WERI-Rb-1 (cell line): ENCODE results near the gene HMGCS1.

Experiments
- DNase-seq: peaks from one replicate; pipeline ENCODE4 v3.0.0-alpha.2; 2020
- H3K27ac ChIP-seq: fragments of 250-450 bp; sonication (Bioruptor Pico); 2 replicates; pipeline ENCODE4 v1.5.1; 2020; ENCODE audit warnings: mild to moderate bottlenecking, moderate library complexity
- H3K27me3 ChIP-seq: fragments of 250-450 bp; sonication (Bioruptor Pico); 2 replicates; pipeline ENCODE4 v1.5.1; 2021; ENCODE audit warnings: mild to moderate bottlenecking, low read depth, moderate library complexity; ENCODE audit not compliant: insufficient read depth, severe bottlenecking
- H3K36me3 ChIP-seq: fragments of 250-450 bp; sonication (Bioruptor Pico); 2 replicates; pipeline ENCODE4 v1.5.1; 2020; ENCODE audit warnings: mild to moderate bottlenecking, moderate library complexity
- H3K4me3 ChIP-seq: 2 replicates; pipeline ENCODE4 v1.5.1; 2011; ENCODE audit warnings: low read depth, mild to moderate bottlenecking, control low read depth, low read length
- H3K9me3 ChIP-seq: fragments of 250-450 bp; sonication (Bioruptor Pico); 2 replicates; pipeline ENCODE4 v1.5.1; 2021; ENCODE audit warnings: mild to moderate bottlenecking, moderate library complexity; ENCODE audit not compliant: severe bottlenecking
- TF ChIP-seq, protein P1 (sequence below): IDR thresholded peaks from 2 replicates; pipeline ENCODE4 v1.5.1; 2011; ENCODE audit warnings: low read depth, mild to moderate bottlenecking, control low read depth, inconsistent platforms, low read length

Gene HMGCS1

DNA sequence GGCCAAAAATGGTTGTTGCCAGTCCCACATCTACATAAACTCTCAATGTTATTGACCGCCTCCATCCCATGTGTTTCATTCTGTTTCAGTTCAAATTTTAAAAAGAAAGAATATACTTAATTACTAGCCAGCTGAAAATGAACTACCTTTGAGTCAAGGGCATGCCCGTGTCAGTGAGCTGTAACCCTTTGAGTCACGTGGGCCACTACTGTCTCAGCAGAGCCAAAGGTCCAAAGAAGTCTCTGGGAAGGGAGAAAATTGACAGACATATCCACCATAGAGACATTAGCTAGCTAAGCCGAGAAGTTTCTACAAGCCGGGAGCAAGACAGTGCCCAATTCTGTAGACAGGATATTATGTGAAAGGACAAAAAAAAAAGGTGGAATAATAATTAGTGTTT is 61.5 kb downstream of the HMGCS1 start:
- no peaks in the 10 kb centered on the region for H3K27me3 ChIP-seq
- H3K4me3 ChIP-seq: no peak overlapping the region
- TF ChIP-seq, protein P1, sequence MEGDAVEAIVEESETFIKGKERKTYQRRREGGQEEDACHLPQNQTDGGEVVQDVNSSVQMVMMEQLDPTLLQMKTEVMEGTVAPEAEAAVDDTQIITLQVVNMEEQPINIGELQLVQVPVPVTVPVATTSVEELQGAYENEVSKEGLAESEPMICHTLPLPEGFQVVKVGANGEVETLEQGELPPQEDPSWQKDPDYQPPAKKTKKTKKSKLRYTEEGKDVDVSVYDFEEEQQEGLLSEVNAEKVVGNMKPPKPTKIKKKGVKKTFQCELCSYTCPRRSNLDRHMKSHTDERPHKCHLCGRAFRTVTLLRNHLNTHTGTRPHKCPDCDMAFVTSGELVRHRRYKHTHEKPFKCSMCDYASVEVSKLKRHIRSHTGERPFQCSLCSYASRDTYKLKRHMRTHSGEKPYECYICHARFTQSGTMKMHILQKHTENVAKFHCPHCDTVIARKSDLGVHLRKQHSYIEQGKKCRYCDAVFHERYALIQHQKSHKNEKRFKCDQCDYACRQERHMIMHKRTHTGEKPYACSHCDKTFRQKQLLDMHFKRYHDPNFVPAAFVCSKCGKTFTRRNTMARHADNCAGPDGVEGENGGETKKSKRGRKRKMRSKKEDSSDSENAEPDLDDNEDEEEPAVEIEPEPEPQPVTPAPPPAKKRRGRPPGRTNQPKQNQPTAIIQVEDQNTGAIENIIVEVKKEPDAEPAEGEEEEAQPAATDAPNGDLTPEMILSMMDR: no peak
- H3K9me3 ChIP-seq: no peaks in the 10 kb centered on the region
- no peak overlapping the region for H3K27ac ChIP-seq
- no peaks in the 10 kb centered on the region for H3K36me3 ChIP-seq
- no peak for DNase-seq

DNA sequence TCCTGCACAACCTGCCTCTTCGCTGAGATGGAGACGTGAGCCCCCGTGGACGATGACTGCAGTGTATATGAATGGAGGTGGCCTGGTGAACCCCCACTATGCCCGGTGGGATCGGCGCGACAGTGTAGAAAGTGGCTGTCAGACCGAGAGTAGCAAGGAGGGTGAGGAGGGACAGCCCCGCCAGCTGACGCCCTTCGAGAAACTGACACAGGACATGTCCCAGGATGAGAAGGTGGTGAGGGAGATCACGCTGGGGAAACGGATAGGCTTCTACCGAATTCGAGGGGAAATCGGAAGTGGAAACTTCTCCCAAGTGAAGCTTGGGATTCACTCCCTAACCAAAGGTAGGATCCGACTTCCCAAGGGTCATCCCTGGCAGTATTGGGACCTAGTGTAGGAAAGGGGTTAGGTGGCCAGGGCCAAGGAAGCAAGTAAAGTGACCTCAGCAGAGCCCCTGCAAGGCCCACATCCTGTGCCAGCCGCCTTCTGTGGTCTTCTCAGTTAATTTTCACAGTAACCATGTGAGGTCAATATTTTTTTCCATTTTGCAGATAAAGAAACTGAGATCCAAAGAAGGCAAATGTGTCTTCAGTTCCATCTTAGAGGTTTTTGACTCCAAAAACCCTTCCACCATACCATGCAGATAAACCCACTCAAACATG is 67.4 kb downstream of the HMGCS1 start:
- Histone ChIP-seq H3K27me3 (no peaks in the 10 kb centered on the region), H3K36me3 (no peaks in the 10 kb centered on the region), H3K27ac (no peak overlapping the region), H3K4me3 (no peak overlapping the region), H3K9me3 (no peaks in the 10 kb centered on the region)
- TF ChIP-seq, protein P1: no peak
- DNase-seq: no peak

DNA sequence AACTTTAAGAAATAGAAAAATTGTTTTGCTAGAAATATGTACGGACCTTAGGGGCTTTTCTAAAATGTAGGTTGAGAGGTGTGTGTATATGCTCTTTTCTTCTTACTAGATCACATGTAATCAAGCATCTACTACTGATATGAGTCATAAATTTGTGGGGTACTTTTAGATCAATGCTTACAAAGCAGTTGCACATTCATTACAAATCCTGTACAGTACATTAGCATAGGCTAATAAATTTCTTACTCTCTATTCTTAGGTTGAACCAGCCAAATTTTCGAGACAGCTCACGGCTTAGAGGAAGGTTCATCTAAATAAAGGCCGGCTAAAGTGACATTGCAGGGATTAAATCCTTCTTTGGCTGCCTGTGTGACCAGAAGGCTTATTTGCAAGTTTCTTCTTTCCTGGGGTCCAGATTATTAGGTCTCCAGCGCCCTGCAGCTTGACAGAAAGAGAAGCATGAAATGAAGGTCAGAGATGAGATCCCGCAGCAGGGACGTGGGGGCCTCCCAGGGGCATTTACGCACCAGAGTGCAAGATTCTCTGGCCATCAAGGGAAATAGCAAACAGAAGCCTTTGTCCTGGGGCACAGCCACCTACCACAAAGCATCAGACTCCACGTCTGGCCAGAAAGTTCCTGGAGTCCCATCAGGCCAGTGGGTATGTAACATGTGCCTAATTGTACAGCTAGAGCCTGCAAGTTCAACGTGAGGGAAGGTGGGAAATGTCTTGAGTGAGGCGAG is 68.2 kb downstream of the HMGCS1 start:
- no peaks in the 10 kb centered on the region for H3K36me3 ChIP-seq
- no peak overlapping the region for H3K27ac ChIP-seq
- TF ChIP-seq, protein P1: no peak
- no peak overlapping the region for H3K4me3 ChIP-seq
- no peak for DNase-seq
- H3K9me3 ChIP-seq: no peaks in the 10 kb centered on the region
- no peaks in the 10 kb centered on the region for H3K27me3 ChIP-seq

DNA sequence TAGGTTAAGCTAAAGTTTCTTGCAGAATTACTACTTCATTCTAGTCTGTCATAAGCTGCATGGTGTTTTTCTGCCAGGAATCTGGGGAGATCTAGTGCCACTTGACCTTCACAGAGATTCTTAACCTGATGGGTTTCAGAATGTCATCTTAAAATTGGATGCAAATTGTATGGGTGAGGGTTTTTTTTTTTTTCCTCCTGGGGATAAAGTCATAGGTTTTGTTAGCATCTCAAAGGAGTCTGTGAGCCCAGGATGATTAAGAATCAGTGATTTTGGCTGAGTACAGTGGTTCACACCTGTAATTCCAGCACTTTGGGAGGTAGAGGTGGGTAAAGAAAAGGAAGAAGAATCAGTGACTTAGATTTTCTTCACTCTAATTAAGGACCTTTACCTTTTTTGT is 69.9 kb downstream of the HMGCS1 start:
- Histone ChIP-seq H3K9me3 (no peaks in the 10 kb centered on the region), H3K27me3 (no peaks in the 10 kb centered on the region), H3K27ac (no peak overlapping the region), H3K36me3 (no peaks in the 10 kb centered on the region), H3K4me3 (no peak overlapping the region)
- DNase-seq: no peak
- TF ChIP-seq, protein P1: no peak

DNA sequence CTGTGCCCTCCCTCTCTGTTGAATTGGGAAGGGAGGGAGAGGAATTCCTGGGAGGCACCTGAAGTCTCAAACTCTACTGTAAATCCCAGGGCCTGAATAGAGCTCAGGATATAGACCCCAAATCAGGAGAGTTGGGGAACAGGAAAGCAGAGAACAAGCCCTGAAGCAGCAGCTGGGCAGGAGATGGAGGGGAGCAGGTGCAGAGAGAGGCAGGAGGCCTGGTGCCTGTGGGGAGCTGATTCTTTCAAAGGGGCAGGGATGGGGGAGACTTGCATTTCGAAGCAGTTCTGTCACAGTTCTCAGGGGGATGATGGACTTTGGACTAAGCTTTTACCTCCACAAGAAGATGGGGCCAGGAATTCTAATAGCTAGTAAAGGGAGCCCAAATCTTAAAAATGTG is 71.0 kb downstream of the HMGCS1 start:
- no peak overlapping the region for H3K27ac ChIP-seq
- no peak for DNase-seq
- H3K4me3 ChIP-seq: no peak overlapping the region
- H3K36me3 ChIP-seq: no peaks in the 10 kb centered on the region
- H3K9me3 ChIP-seq: no peaks in the 10 kb centered on the region
- TF ChIP-seq, protein P1: no peak
- no peaks in the 10 kb centered on the region for H3K27me3 ChIP-seq
